ENCODE measurements around the gene MCM6.

DNA sequence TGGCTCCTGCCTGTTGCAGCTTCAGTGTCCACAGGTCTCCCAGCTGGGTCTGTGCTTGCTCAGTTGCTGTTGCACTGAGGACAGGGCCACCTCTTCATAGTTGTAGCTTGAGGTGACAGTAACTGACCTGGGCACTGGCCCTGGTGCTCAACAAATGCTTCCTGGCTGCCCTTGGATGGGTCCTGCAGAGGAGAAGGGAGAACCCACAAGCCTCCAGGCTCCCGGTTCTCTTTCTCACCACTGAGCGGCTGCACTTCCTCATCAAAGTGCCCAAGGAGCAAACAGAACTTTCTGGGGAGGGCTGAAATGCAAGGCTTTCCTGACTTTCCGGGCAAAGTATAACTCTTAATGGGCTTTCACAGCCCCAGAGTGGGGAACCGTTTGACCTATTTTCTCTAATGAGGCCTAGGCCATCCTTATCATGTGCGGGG lies 78.0 kb downstream of the MCM6 start:
- TF ChIP-seq, protein P1, sequence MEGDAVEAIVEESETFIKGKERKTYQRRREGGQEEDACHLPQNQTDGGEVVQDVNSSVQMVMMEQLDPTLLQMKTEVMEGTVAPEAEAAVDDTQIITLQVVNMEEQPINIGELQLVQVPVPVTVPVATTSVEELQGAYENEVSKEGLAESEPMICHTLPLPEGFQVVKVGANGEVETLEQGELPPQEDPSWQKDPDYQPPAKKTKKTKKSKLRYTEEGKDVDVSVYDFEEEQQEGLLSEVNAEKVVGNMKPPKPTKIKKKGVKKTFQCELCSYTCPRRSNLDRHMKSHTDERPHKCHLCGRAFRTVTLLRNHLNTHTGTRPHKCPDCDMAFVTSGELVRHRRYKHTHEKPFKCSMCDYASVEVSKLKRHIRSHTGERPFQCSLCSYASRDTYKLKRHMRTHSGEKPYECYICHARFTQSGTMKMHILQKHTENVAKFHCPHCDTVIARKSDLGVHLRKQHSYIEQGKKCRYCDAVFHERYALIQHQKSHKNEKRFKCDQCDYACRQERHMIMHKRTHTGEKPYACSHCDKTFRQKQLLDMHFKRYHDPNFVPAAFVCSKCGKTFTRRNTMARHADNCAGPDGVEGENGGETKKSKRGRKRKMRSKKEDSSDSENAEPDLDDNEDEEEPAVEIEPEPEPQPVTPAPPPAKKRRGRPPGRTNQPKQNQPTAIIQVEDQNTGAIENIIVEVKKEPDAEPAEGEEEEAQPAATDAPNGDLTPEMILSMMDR (IDR thresholded peaks at IDR 0.05): no peak
- no peak for TF ChIP-seq POLR2A (IDR thresholded peaks at IDR 0.05)
